Amniotic stem cell (primary cell): ENCODE measurements around the gene CYB5RL.

Experiments
- DNase-seq: peaks from one replicate; lab custom pipeline; 2025; lab: John Stamatoyannopoulos, UW

The CYB5RL gene

DNA sequence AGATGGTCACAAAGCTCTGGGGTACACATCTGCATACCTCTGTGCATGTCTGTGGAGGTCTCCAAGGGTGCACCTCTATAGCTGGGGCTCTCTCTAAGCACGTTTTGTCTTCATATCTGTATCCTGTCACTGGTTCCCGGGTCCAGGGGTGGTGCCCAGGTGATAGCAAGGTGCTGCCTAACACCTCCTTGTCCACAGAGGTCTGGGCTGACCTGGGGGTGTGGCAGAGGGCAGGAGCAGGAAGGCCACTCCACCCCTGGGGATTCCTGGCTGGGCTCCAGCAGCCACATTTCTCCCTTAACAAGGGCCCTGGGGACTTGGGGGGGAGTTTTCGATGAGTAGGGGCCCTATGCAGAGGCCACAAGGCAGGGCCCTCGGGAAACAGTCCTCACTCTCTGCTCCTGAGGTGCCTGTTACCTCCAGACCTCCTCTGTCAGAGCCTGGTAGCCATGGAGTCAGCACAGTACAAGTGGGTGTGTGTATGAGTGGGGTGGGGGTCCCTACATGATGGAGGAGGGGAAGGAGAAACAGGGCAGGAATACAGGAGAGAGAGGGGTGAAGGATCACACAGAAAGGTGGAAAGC, 40.0 kb downstream of the CYB5RL start:
- DNase-seq, result no peak

- DNase-seq, result no peak
Observed at GRCh38 chr1:54158071-54158470, 41.8 kb downstream of the CYB5RL start.

DNA sequence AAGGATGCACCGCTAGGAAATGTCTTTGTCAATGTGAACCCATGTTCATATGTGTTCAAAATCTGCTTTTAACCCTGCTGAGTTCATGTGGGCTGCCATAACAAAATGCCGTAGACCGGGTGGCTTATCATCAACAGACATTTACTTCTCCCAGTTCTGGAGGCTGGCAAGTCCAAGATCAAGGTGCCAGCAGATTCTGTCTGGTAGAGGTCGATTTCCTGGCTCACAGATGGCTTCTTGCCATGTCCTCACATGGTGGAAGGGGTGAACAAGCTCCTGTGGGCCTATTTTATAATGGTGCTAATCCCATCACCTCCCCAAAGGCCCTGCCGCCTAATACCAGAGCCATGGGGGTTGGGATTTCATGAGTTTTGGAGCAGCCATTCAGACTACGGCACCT, 42.4 kb downstream of the CYB5RL start:
- DNase-seq, result no peak

DNA sequence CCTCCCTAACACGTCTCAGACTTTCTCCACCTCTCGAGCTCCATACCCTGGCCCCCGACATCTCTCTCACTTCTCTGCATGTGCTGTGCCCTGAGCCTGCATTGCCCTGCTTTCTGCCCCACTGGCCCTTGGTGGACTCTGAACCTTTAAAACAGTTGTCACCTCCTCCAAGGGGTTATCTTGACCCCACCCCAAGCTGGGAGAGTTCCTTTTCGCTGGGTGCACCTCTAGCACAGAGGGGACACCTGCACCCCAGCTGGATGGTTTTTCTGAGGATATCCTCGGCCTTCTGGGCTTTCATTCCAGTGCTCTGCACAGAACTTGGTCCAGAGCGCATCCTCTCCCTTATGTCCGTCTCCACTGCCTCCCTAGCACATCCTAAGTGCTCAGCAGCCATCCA, 42.8 kb downstream of the CYB5RL start:
- no peak for DNase-seq

DNA sequence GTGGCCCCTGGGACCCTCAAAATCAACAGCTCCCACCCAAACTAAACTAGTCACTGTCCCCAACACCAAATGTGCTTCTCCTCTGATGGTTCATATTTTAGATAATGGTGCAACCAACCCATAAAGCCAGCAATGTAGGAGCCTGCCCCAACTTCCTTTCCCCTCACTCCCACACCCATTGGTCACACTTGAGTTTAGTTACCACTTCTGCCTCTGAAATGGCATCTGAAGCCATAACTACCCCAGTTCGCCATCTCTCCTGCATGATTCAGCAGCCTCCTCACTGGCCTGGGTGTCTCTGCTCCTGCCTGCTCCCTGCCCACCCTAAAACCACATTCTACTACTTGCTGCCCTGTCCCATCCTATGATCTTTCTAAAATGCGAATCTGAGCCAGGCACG, 43.6 kb downstream of the CYB5RL start:
- no peak for DNase-seq

GRCh38 chr1:54153535-54154439, 46.0 kb downstream of the CYB5RL start:
- peak; percentile 27 for DNase-seq

- no peak for DNase-seq
Observed at GRCh38 chr1:54152696-54153095, 47.1 kb downstream of the CYB5RL start, which contains the start of gene CDCP2. TSS of gene CDCP2 (minus strand) at chr1:54153000. CDS start at chr1:54152922, 78 bp downstream.

GRCh38 chr1:54151013-54151412, 48.8 kb downstream of the CYB5RL start:
- no peak for DNase-seq
